H9 (cell line): ENCODE data around the gene KRT13. TPM values are rescaled to one million over a fixed set of nuclear protein-coding genes. Genes with fewer than 3 reads are reported as not detected.

Experiments used
- DNase-seq: peaks from one replicate; pipeline ENCODE4 v3.0.0-alpha.2; 2017
- H2AFZ ChIP-seq: one replicate; pipeline ENCODE4 v1.6.1; 2013; ENCODE audit warnings: mild to moderate bottlenecking, low read length, control low read depth, moderate library complexity
- H2AK5ac ChIP-seq: 2 replicates; pipeline ENCODE4 v1.6.1; 2013; ENCODE audit warnings: low read length, control low read depth, mixed read lengths; ENCODE audit not compliant: insufficient read length
- H2BK120ac ChIP-seq: one replicate; pipeline ENCODE4 v1.6.1; 2013; ENCODE audit warnings: low read depth, mild to moderate bottlenecking, low read length, control low read depth, inconsistent platforms; ENCODE audit not compliant: poor library complexity, severe bottlenecking
- H2BK12ac ChIP-seq: 2 replicates; pipeline ENCODE4 v1.6.1; 2013; ENCODE audit warnings: low read length, control low read depth, mixed read lengths, low read depth; ENCODE audit not compliant: insufficient read length
- H2BK15ac ChIP-seq: 2 replicates; pipeline ENCODE4 v1.6.1; 2013; ENCODE audit warnings: low read depth, low read length, control low read depth
- H2BK20ac ChIP-seq: one replicate; pipeline ENCODE4 v1.6.1; 2013; ENCODE audit warnings: low read depth, mild to moderate bottlenecking, low read length, control low read depth, inconsistent platforms; ENCODE audit not compliant: poor library complexity, severe bottlenecking
- H2BK5ac ChIP-seq: 2 replicates; pipeline ENCODE4 v1.6.1; 2013; ENCODE audit warnings: low read length, control low read depth, mixed read lengths; ENCODE audit not compliant: insufficient read length
- H3K14ac ChIP-seq: 2 replicates; pipeline ENCODE4 v1.6.1; 2013; ENCODE audit warnings: low read length, control low read depth; ENCODE audit not compliant: insufficient read depth
- H3K18ac ChIP-seq: 2 replicates; pipeline ENCODE4 v1.6.1; 2013; ENCODE audit warnings: low read depth, mild to moderate bottlenecking, mixed read lengths, low read length, control low read depth; ENCODE audit not compliant: insufficient read length
- H3K23ac ChIP-seq: 2 replicates; pipeline ENCODE4 v1.6.1; 2013; ENCODE audit warnings: low read length, control low read depth, mixed read lengths, low read depth; ENCODE audit not compliant: insufficient read length
- H3K23me2 ChIP-seq: 2 replicates; pipeline ENCODE4 v1.6.1; 2013; ENCODE audit warnings: low read depth, mild to moderate bottlenecking, mixed read lengths, low read length, control low read depth; ENCODE audit not compliant: insufficient read length, poor library complexity, severe bottlenecking
- H3K27ac ChIP-seq: 2 replicates; pipeline ENCODE4 v1.5.1; 2013; ENCODE audit warnings: low read length, control low read depth, mixed read lengths, low read depth; ENCODE audit not compliant: insufficient read length
- H3K27me3 ChIP-seq: 2 replicates; pipeline ENCODE4 v1.6.1; 2013; ENCODE audit warnings: low read length, control low read depth, inconsistent platforms; ENCODE audit not compliant: insufficient read depth
- H3K4ac ChIP-seq: 2 replicates; pipeline ENCODE4 v1.6.1; 2013; ENCODE audit warnings: low read depth, mild to moderate bottlenecking, control low read depth, inconsistent platforms, low read length, moderate library complexity
- H3K4me1 ChIP-seq: 2 replicates; pipeline ENCODE4 v1.6.1; 2013; ENCODE audit warnings: low read length, control low read depth, inconsistent platforms; ENCODE audit not compliant: insufficient read depth
- H3K4me2 ChIP-seq: 2 replicates; pipeline ENCODE4 v1.6.1; 2013; ENCODE audit warnings: low read length, control low read depth, mixed read lengths; ENCODE audit not compliant: insufficient read length, insufficient read depth
- H3K56ac ChIP-seq: 2 replicates; pipeline ENCODE4 v1.6.1; 2013; ENCODE audit warnings: low read depth, mild to moderate bottlenecking, mixed read lengths, low read length, control low read depth; ENCODE audit not compliant: insufficient read length
- H3K79me1 ChIP-seq: 2 replicates; pipeline ENCODE4 v1.6.1; 2013; ENCODE audit warnings: low read depth, mild to moderate bottlenecking, moderate library complexity, low read length, control low read depth, inconsistent platforms; ENCODE audit not compliant: insufficient read depth, poor library complexity, severe bottlenecking
- H3K79me2 ChIP-seq: 2 replicates; pipeline ENCODE4 v1.6.1; 2013; ENCODE audit warnings: low read length, control low read depth, inconsistent platforms; ENCODE audit not compliant: insufficient read depth
- H3K9ac ChIP-seq: 2 replicates; pipeline ENCODE4 v1.6.1; 2013; ENCODE audit warnings: low read length, control low read depth, mixed read lengths; ENCODE audit not compliant: insufficient read length; ENCODE audit errors: extremely low read depth
- H3K9me3 ChIP-seq: one replicate; pipeline ENCODE4 v1.6.1; 2013; ENCODE audit warnings: low read depth, low read length, inconsistent platforms; ENCODE audit not compliant: control insufficient read depth
- H3T11ph ChIP-seq: one replicate; pipeline ENCODE4 v1.6.1; 2013; ENCODE audit warnings: mild to moderate bottlenecking, low read length, control low read depth, inconsistent platforms
- H4K20me1 ChIP-seq: one replicate; pipeline ENCODE4 v1.6.1; 2013; ENCODE audit not compliant: control insufficient read depth, insufficient read length, insufficient read depth
- H4K5ac ChIP-seq: 2 replicates; pipeline ENCODE4 v1.6.1; 2013; ENCODE audit warnings: low read depth, mild to moderate bottlenecking, mixed read lengths, low read length, control low read depth; ENCODE audit not compliant: insufficient read length
- H4K8ac ChIP-seq: replicated peaks from 2 replicates; pipeline ENCODE4 v1.6.1; 2013; ENCODE audit warnings: low read length, control low read depth, mixed read lengths, low read depth; ENCODE audit not compliant: insufficient read length
- H4K91ac ChIP-seq: 2 replicates; pipeline ENCODE4 v1.6.1; 2013; ENCODE audit warnings: low read depth, mild to moderate bottlenecking, moderate library complexity, mixed read lengths, low read length, control low read depth; ENCODE audit not compliant: insufficient read length
- H3K27ac Mint-ChIP-seq, 3 experiments: 2 replicates in 2 of 3; 3 replicates in 1 of 3; pipeline ENCODE4 v1.8.0; 2020 to 2021; ENCODE audit warnings: mixed read lengths in 3 of 3, mild to moderate bottlenecking in 1 of 3, moderate library complexity in 1 of 3
- H3K27me3 Mint-ChIP-seq: 2 replicates; pipeline ENCODE4 v1.8.0; 2021; ENCODE audit warnings: low read depth, mild to moderate bottlenecking, moderate library complexity, mixed read lengths
- H3K36me3 Mint-ChIP-seq, 3 experiments: 2 replicates in 2 of 3; 3 replicates in 1 of 3; pipeline ENCODE4 v1.8.0; 2020 to 2021; ENCODE audit warnings: low read depth in 3 of 3, mixed read lengths in 3 of 3; ENCODE audit not compliant: insufficient read depth in 1 of 3
- H3K4me1 Mint-ChIP-seq, 2 experiments: 2 replicates each; pipeline ENCODE4 v1.8.0; 2020; ENCODE audit warnings: mixed read lengths in 2 of 2
- H3K4me3 Mint-ChIP-seq, 2 experiments: 2 replicates in 1 of 2; 3 replicates in 1 of 2; pipeline ENCODE4 v1.8.0; 2020 to 2021; ENCODE audit warnings: mild to moderate bottlenecking in 2 of 2, mixed read lengths in 2 of 2, moderate library complexity in 1 of 2
- H3K9me3 Mint-ChIP-seq, 2 experiments: 2 replicates in 1 of 2; 3 replicates in 1 of 2; pipeline ENCODE4 v1.8.0; 2020; ENCODE audit warnings: mild to moderate bottlenecking in 2 of 2, mixed read lengths in 2 of 2, moderate library complexity in 1 of 2
- CTCF ChIP-seq: fragments of 200-600 bp; sonication (generic); conservative IDR thresholded peaks from 3 replicates; pipeline ENCODE4 v1.8.0; 2021; ENCODE audit warnings: antibody characterized with exemption, mild to moderate bottlenecking
- WGBS: extraction: QIAGEN DNeasy Blood & Tissue Kit; methylation state at CpG from one replicate; pipeline ENCODE4 v1.1.7; 2013; ENCODE audit warnings: missing lambda C conversion rate, low lambda C conversion rate, mixed read lengths; ENCODE audit not compliant: insufficient read length; ENCODE audit errors: extremely low coverage; 5-methylcytosine and 5-hydroxymethylcytosine counted together
- total RNA-seq: library from RNA; stranded (reverse); gene quantifications from 2 replicates; pipeline ENCODE4 v1.2.1, GENCODE V29; 2021

The KRT13 gene
- total RNA-seq, 1 experiment from 2014 or later: not detected

GRCh38 chr17:41464682-41465081 is 40.7 kb downstream of the KRT13 start:
- Histone ChIP-seq H2BK5ac (no peak overlapping the region), H2BK12ac (no peak overlapping the region), H3K4ac (no peak overlapping the region), H2BK15ac (no peak overlapping the region), H3T11ph (no peak overlapping the region), H2BK120ac (no peak overlapping the region), H4K91ac (no peak overlapping the region), H2AK5ac (no peak overlapping the region), H3K4me2 (no peak overlapping the region), H4K5ac (no peak overlapping the region), H3K9ac (no peak overlapping the region), H2BK20ac (no peak overlapping the region), H4K8ac (no peak overlapping the region), H3K18ac (no peak overlapping the region), H3K23me2 (no peaks in the 10 kb centered on the region), H3K27ac (no peak overlapping the region), H3K23ac (no peak overlapping the region), H3K14ac (no peak overlapping the region), H3K79me1 (no peaks in the 10 kb centered on the region), H3K27me3 (no peaks in the 10 kb centered on the region), H4K20me1 (no peaks in the 10 kb centered on the region), H3K79me2 (no peaks in the 10 kb centered on the region), H3K4me1 (no peaks in the 10 kb centered on the region), H3K9me3 (no peaks in the 10 kb centered on the region), H3K56ac (no peak overlapping the region), H2AFZ (no peak overlapping the region)
- no peak for TF ChIP-seq CTCF
- peaks cover 10% of the 10 kb centered on the region; the same call in 1 of the 2 replicates for H3K27me3 Mint-ChIP-seq
- no peaks in the 10 kb centered on the region for H3K36me3 Mint-ChIP-seq
- no peaks in the 10 kb centered on the region for H3K4me1 Mint-ChIP-seq
- no peak for DNase-seq
- no peak overlapping the region for H3K4me3 Mint-ChIP-seq
- WGBS: no CpG with 5 or more reads among the region's 6 CpGs
- no peak overlapping the region for H3K27ac Mint-ChIP-seq
- peaks cover 0 to 3% of the 10 kb centered on the region in 2 experiments; a peak in 3 of 5 replicates for H3K9me3 Mint-ChIP-seq
